ENCODE results near the gene TAL1. TPM values are rescaled to one million over a fixed set of nuclear protein-coding genes. Genes with fewer than 3 reads are reported as not detected.
"Not testable (repeated sequence)": the region's sequence is repeated elsewhere in the genome, so short reads cannot be mapped to it uniquely, and the experiment has no call there.

The TAL1 gene
- polyA plus RNA-seq, 4 donors: 4.2 to 6.3 (median 4.7) TPM

GRCh38 chr1:47213230-47213963, 18.6 kb downstream of the TAL1 start:
- no peak for DNase-seq (ENCODE audit: low read depth in 4 of 4, low spot score in 3 of 4)

GRCh38 chr1:47212636-47213229, 19.3 kb downstream of the TAL1 start:
- no peak for DNase-seq (ENCODE audit: low read depth in 4 of 4, low spot score in 3 of 4)

- DNase-seq (ENCODE audit: low read depth in 4 of 4, low spot score in 3 of 4): no peak
Observed at GRCh38 chr1:47211796-47212269, 20.2 kb downstream of the TAL1 start.

DNA sequence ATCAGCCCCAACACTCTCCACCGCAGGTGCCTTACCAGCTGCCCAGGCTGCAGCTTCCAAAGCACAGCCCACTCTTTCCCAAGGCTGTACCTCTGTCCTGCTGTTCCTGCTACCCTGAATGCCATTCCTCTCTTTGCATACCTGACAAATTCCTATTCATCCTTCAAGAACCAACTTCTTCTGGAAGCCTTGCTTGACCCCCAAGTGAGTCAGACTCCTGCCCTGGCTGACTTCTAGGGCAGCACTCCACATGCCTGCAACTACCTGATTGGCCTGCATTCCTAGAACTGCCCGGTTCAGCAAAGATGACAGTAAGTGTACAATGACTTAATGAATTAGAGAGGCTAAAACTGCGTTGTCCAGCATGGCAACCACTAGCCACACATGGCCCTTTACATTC, 21.4 kb downstream of the TAL1 start:
- DNase-seq (ENCODE audit: low read depth in 4 of 4, low spot score in 3 of 4): no peak

- DNase-seq (ENCODE audit: low read depth in 4 of 4, low spot score in 3 of 4): no peak
Observed at GRCh38 chr1:47209725-47210325, 22.2 kb downstream of the TAL1 start.

DNA sequence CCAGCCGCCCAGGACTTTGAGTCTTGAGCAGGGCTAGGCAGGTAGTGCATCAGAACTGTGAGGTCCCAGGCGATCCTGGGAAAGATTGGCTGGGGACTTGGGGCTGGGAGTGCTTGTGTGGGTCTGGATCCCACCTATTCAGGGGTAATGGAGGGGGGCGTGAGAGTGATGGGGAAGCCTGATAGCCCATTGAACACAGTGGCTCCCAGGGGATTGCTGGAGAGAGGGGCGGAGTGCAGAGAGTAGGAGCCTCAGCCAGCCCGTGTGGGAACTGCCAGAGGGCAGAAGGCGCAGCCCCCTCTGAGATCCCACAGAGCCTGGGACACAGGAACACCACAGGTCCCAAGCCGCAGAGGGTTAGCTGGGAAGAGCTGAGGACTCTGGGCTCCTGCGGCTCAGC, 22.9 kb downstream of the TAL1 start:
- DNase-seq (ENCODE audit: low read depth in 4 of 4, low spot score in 3 of 4): no peak

DNA sequence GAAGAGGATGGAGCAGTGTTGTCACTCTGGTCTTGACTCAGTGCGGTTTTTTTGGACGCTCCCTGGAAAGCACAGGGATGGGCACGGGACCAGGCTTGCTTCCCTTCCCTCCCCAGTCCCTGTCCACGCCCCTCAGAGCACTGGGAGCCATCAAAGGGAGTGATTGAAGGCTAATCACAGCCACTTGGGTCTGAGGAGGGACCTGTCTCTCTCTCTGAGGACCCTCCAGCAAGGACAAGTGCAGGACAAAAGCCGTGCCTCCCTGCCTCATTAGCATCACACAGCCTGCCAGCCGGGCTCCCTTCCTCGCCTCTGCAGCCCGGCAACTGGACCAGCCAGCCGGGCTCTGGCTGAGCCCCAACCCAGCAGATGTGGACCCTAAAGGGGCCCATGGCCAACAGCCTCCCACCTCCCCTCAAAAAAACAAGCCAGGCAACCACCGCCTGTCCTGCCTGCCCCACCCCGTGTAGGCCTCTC, 23.6 kb downstream of the TAL1 start:
- no peak for DNase-seq (ENCODE audit: low read depth in 4 of 4, low spot score in 3 of 4)

GRCh38 chr1:47207803-47208373, 24.1 kb downstream of the TAL1 start:
- no peak for DNase-seq (ENCODE audit: low read depth in 4 of 4, low spot score in 3 of 4)

- no peak for DNase-seq (ENCODE audit: low read depth in 4 of 4, low spot score in 3 of 4)
Observed at GRCh38 chr1:47205918-47206317, 26.1 kb downstream of the TAL1 start.

- not testable (repeated sequence) for DNase-seq (ENCODE audit: low read depth in 4 of 4, low spot score in 3 of 4)
Observed at GRCh38 chr1:47203504-47203903, 28.5 kb downstream of the TAL1 start.

DNA sequence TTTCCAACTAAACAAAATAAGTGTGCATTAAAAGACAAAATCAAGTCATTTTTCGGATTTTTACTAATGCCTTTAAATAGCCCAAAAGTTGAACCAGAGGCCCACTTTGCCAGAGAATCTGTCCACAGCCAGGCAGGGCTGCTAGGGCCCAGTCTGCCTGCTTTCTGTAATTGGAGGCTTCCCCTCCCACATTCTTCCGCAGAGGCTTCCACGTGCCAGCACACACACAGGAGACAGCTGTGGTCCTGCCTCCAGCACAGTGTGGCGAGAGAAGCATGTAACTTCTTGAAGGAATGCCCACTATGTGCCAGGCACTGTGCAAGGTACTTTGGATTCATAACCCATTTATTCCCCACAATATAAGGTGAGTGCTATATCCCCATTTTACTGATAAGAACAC, 30.8 kb downstream of the TAL1 start:
- DNase-seq (ENCODE audit: low read depth in 4 of 4, low spot score in 3 of 4): no peak

GRCh38 chr1:47198214-47198613, 33.8 kb downstream of the TAL1 start:
- no peak for DNase-seq (ENCODE audit: low read depth in 4 of 4, low spot score in 3 of 4)

DNA sequence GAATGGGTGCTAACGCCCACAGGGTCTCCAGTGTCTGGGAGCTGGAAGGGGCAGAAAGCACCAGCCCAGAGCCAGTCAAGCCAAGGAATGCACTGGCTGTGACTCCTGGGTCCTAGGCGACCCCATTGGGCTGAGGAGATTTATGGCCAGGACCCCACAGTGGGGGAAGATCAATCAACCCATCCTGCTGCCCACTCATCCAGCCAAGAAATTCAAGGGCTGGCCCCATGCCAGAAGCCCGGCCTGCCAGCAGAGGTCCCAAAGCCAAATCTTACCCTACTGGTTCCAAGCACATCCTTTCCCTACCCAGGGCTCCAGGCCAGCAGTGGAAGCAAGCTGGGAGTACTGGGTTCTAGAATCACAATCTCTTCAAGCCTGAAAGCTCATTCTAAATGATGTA, 35.4 kb downstream of the TAL1 start:
- DNase-seq (ENCODE audit: low read depth in 4 of 4, low spot score in 3 of 4): no peak

GRCh38 chr1:47195981-47196380, 36.0 kb downstream of the TAL1 start:
- DNase-seq (ENCODE audit: low read depth in 4 of 4, low spot score in 3 of 4): not testable (repeated sequence)

DNA sequence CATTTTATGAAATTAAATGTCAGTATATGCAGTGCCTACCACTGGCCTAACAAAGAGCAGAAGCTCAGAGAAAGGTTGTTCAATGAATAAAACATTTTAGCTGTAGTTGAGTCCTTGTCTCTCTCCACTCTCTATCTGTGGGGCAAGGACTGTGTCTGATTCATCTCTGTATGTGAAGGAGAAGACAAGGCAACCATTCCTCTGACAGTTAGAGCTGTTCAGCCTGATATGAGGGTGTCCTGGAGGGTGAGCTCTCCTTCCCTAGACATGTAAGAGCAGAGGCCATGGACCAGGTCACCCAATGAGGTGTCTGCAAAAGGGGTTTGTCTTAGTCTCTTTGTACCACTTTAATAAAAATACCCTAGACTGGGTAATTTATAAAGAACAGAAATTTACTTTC, 37.7 kb downstream of the TAL1 start:
- no peak for DNase-seq (ENCODE audit: low read depth in 4 of 4, low spot score in 3 of 4)

- not testable (repeated sequence) for DNase-seq (ENCODE audit: low read depth in 4 of 4, low spot score in 3 of 4)
Observed at GRCh38 chr1:47193496-47193895, 38.5 kb downstream of the TAL1 start.

DNA sequence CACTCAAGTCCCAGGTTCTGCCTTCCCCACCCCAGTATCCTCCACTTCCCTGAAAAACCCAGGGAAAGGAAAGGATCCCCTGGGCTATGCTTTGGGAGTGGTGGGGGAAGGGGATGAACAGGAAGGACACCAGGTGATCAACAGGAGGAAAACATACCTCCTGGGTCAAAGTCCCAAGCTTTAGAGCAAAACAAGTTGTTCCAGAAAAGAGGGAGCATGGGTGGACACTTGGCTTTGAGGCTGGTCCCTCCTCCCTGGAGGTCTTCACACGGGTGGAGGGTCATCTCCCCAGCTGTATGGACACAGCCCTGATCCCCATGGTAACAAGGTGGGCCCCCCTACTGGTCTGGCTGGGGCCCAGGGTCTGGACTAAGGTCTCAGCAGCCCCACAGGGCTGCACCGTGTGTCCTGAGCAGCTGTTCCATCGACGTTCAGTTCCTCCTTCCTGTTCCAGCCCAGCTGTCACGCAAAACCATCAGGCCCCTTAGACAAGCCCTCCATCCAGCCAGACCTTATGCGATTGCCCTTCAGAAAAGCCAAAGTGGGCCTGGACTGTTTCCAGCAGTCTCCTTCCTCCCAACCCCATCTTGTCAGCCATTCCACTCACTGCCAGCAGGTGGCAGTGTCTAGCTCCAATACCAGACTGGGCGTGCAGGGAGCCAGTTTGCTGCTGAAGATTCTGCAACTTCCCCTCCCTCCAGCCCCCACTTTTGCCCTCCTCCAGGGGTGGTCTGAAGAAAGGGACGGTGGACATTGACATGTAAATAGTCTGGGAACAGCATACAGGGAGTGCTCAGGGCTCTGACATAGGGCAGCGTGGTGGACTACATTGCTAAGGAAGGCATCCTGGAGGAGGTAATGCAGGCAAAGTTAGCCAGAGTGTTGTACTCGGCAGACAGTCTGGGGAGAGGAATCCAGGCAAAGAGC, 39.3 kb downstream of the TAL1 start:
- DNase-seq (ENCODE audit: low read depth in 4 of 4, low spot score in 3 of 4): peak; percentile 59 to 75 (median 71)

DNA sequence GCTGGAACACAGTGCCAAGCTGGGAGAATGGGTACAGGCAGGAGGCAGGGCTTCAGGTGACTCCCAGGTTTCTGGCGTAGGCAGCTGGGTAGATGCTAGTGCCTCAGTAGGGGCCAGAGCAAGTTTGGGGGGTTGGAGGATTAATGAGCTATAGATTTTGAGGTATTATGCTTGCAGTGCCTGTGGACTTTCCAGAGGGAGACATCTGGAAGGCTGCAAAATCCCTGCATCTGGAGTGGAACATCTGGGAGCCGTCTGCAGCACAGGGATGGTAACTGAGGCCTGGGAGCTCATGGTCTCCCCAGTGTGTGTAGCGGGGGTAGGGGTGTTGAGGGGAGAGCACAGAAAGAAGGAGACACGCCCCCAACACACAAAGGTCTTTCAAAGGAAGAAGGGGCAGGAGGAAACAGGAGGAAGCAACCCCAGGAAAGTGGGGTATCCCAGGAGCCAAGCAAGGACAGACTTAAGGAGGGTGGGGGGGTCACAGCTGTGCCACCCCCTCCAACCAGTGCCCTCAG, 40.0 kb downstream of the TAL1 start:
- DNase-seq (ENCODE audit: low read depth in 4 of 4, low spot score in 3 of 4): no peak

GRCh38 chr1:47190857-47191256, 41.2 kb downstream of the TAL1 start:
- DNase-seq (ENCODE audit: low read depth in 4 of 4, low spot score in 3 of 4): no peak

DNA sequence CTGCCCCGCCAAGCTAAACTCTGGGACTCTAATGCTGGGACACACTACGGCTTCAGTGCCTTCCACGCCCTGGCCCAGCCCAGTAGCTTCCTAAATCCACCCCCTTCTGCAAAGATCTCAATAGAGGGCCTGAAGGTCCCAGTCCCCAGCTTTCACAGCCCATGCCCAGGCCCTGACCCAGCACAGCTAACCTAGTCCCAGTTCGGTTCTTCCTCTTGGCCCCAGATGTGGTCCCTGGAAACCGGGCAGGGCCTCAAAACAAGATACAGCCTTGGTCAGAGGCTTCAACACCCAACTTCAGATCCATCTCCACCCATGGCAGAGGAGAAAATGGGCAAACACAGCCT, 41.5 kb downstream of the TAL1 start:
- DNase-seq (ENCODE audit: low read depth in 4 of 4, low spot score in 3 of 4): no peak
